MM.1S (cell line): Measurements from ENCODE around the gene PPA2.

Experiments used
- DNase-seq: peaks from one replicate; pipeline ENCODE4 v3.0.0-alpha.2; 2015
- H2AFZ ChIP-seq: fragments of 300-600 bp; sonication (generic); 2 replicates; pipeline ENCODE4 v1.6.0; 2016; ENCODE audit warnings: antibody characterized with exemption, low read length
- H3F3A ChIP-seq: fragments of 300-600 bp; sonication (generic); 2 replicates; pipeline ENCODE4 v1.6.1; 2016; ENCODE audit warnings: mild to moderate bottlenecking, antibody characterized with exemption, low read length, moderate library complexity, mixed read lengths; ENCODE audit not compliant: insufficient read depth
- H3K27ac ChIP-seq: fragments of 300-600 bp; sonication (generic); 2 replicates; pipeline ENCODE4 v1.5.1; 2016; ENCODE audit warnings: mild to moderate bottlenecking, low read length
- H3K27me3 ChIP-seq: fragments of 300-600 bp; sonication (generic); replicated peaks from 2 replicates; pipeline ENCODE4 v1.6.0; 2016; ENCODE audit warnings: low read length; ENCODE audit not compliant: insufficient read depth
- H3K36me3 ChIP-seq: fragments of 300-600 bp; sonication (generic); replicated peaks from 2 replicates; pipeline ENCODE4 v1.6.1; 2016; ENCODE audit warnings: mild to moderate bottlenecking, low read length, mixed read lengths; ENCODE audit not compliant: insufficient read depth
- H3K4me1 ChIP-seq: fragments of 300-600 bp; sonication (generic); 2 replicates; pipeline ENCODE4 v1.6.1; 2016; ENCODE audit warnings: low read length, mixed read lengths
- H3K4me2 ChIP-seq: fragments of 300-600 bp; sonication (generic); 2 replicates; pipeline ENCODE4 v1.6.0; 2016; ENCODE audit warnings: low read depth, low read length
- H3K4me3 ChIP-seq: fragments of 300-600 bp; sonication (generic); 2 replicates; pipeline ENCODE4 v1.5.1; 2016; ENCODE audit warnings: low read length, mixed read lengths
- H3K79me2 ChIP-seq: fragments of 300-600 bp; sonication (generic); 2 replicates; pipeline ENCODE4 v1.6.1; 2016; ENCODE audit warnings: mixed run types, low read length, mixed read lengths
- H3K9ac ChIP-seq: fragments of 300-600 bp; sonication (generic); 2 replicates; pipeline ENCODE4 v1.6.1; 2016; ENCODE audit warnings: low read length, mixed read lengths
- H3K9me2 ChIP-seq: fragments of 300-600 bp; sonication (generic); replicated peaks from 2 replicates; pipeline ENCODE4 v1.6.1; 2016; ENCODE audit warnings: mild to moderate bottlenecking, low read length, mixed read lengths; ENCODE audit not compliant: insufficient read depth
- H3K9me3 ChIP-seq: fragments of 300-600 bp; sonication (generic); replicated peaks from 2 replicates; pipeline ENCODE4 v1.6.1; 2016; ENCODE audit warnings: mild to moderate bottlenecking, low read length, mixed read lengths; ENCODE audit not compliant: insufficient read depth
- H4K20me1 ChIP-seq: fragments of 300-600 bp; sonication (generic); 2 replicates; pipeline ENCODE4 v1.6.1; 2016; ENCODE audit warnings: mild to moderate bottlenecking, low read length, moderate library complexity, mixed read lengths; ENCODE audit not compliant: insufficient read depth
- EZH2 ChIP-seq: fragments of 300-600 bp; sonication (generic); optimal IDR thresholded peaks from 2 replicates; pipeline ENCODE3; 2017; ENCODE audit warnings: low read depth, mild to moderate bottlenecking, antibody characterized with exemption, low read length, mixed read lengths
- EZH2phosphoT487 ChIP-seq: fragments of 300-600 bp; sonication (generic); IDR thresholded peaks from 2 replicates; pipeline ENCODE4 v1.6.1; 2018; ENCODE audit warnings: antibody characterized with exemption, low read length
- TF ChIP-seq, protein P1 (sequence below): fragments of 300-600 bp; sonication (generic); IDR thresholded peaks from 2 replicates; pipeline ENCODE4 v1.5.1; 2016; ENCODE audit warnings: antibody characterized with exemption, low read length, mixed read lengths

PPA2 gene

DNA sequence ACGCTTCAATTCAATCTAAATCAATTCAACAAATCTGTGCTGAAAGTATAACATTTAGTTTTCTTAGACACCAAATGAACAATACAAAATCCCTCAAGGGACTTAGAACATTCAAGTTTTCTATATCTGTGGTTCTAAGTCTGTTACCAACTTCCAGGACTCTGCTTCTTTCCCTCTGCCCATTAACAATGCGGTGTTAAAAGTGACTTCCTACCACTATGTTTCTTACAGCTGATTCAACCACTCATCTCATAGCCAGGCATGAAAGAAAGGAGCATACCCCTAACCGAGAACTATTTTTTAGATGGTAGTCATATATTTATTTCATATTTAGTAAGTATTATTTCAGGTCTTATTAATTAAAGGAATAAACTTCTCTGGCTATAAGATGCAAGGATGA is 38.9 kb downstream of the PPA2 start:
- no peaks in the 10 kb centered on the region for H3F3A ChIP-seq
- no peak overlapping the region for H2AFZ ChIP-seq
- no peak overlapping the region for H3K9ac ChIP-seq
- no peaks in the 10 kb centered on the region for H4K20me1 ChIP-seq
- no peak for DNase-seq
- H3K27ac ChIP-seq = no peak overlapping the region
- no peaks in the 10 kb centered on the region for H3K4me1 ChIP-seq
- H3K36me3 ChIP-seq = no peaks in the 10 kb centered on the region
- no peaks in the 10 kb centered on the region for H3K27me3 ChIP-seq
- no peaks in the 10 kb centered on the region for H3K9me3 ChIP-seq
- H3K79me2 ChIP-seq = no peaks in the 10 kb centered on the region
- H3K4me3 ChIP-seq = no peak overlapping the region
- H3K9me2 ChIP-seq = no peaks in the 10 kb centered on the region
- TF ChIP-seq EZH2 (no peak), EZH2phosphoT487 (no peak)
- TF ChIP-seq, protein P1, sequence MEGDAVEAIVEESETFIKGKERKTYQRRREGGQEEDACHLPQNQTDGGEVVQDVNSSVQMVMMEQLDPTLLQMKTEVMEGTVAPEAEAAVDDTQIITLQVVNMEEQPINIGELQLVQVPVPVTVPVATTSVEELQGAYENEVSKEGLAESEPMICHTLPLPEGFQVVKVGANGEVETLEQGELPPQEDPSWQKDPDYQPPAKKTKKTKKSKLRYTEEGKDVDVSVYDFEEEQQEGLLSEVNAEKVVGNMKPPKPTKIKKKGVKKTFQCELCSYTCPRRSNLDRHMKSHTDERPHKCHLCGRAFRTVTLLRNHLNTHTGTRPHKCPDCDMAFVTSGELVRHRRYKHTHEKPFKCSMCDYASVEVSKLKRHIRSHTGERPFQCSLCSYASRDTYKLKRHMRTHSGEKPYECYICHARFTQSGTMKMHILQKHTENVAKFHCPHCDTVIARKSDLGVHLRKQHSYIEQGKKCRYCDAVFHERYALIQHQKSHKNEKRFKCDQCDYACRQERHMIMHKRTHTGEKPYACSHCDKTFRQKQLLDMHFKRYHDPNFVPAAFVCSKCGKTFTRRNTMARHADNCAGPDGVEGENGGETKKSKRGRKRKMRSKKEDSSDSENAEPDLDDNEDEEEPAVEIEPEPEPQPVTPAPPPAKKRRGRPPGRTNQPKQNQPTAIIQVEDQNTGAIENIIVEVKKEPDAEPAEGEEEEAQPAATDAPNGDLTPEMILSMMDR = no peak
- no peak overlapping the region for H3K4me2 ChIP-seq

DNA sequence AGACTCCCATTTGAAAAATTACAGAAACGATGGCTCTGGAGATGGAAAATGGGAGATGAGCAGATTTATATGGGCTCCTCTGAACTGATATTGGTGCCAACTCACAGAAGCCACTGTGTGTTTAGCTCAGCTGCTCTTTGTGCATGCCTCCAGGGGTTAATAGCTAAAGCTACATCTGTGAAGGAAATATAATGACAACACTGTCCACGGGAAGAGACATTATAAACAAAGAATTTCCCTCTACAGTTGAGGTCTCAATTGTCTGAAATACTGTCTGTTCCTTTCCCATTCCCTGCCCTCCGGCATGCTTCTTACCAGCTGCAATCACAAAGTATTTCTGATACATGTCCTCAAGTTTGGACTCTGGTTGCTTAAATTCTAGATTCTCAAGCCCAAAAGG is 40.4 kb downstream of the PPA2 start:
- H2AFZ ChIP-seq = no peak overlapping the region

DNA sequence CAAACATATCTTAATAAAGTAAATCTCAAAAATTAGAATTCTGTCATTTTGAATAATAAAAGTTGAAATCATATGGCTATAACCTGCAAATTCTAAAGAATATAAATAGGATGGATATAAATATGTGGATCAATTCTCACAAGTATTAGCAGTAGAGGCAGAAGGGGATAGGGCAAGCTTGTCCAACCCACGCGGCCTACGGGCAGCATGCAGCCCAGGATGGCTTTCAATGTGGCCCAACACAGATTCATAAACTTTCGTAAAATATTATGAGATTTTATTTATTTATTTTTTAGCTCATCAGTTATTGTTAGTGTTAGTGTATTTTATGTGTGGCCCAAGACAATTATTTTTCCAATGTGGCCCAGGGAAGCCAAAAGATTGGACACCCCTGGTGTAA is 41.4 kb downstream of the PPA2 start:
- Histone ChIP-seq H3K4me1 (no peaks in the 10 kb centered on the region), H3K27me3 (no peaks in the 10 kb centered on the region), H3K27ac (no peak overlapping the region), H4K20me1 (no peaks in the 10 kb centered on the region), H3K36me3 (no peaks in the 10 kb centered on the region), H3K9ac (no peak overlapping the region), H2AFZ (no peak overlapping the region), H3K4me3 (no peak overlapping the region), H3F3A (no peaks in the 10 kb centered on the region), H3K9me2 (no peaks in the 10 kb centered on the region), H3K9me3 (no peaks in the 10 kb centered on the region), H3K4me2 (no peak overlapping the region), H3K79me2 (no peaks in the 10 kb centered on the region)
- TF ChIP-seq EZH2 = no peak
- TF ChIP-seq EZH2phosphoT487 = no peak
- TF ChIP-seq, protein P1 = no peak
- DNase-seq = no peak

More for the DNA sequence above, 40.4 kb downstream of the PPA2 start:
- no peaks in the 10 kb centered on the region for H4K20me1 ChIP-seq
- H3K4me1 ChIP-seq = no peaks in the 10 kb centered on the region
- no peaks in the 10 kb centered on the region for H3K79me2 ChIP-seq
- DNase-seq = no peak
- no peak overlapping the region for H3K4me3 ChIP-seq
- no peaks in the 10 kb centered on the region for H3K36me3 ChIP-seq
- H3K27ac ChIP-seq = no peak overlapping the region
- H3K9me3 ChIP-seq = no peaks in the 10 kb centered on the region
- no peaks in the 10 kb centered on the region for H3K9me2 ChIP-seq
- no peaks in the 10 kb centered on the region for H3F3A ChIP-seq
- H3K9ac ChIP-seq = no peak overlapping the region
- H3K4me2 ChIP-seq = no peak overlapping the region
- TF ChIP-seq, protein P1 = no peak
- TF ChIP-seq EZH2 (no peak), EZH2phosphoT487 (no peak)
- no peaks in the 10 kb centered on the region for H3K27me3 ChIP-seq
